HepG2 (cell line): ENCODE results near the gene EFEMP2. TPM values are rescaled to one million over a fixed set of nuclear protein-coding genes. Genes with fewer than 3 reads are reported as not detected.
A peak's percentile ranks its signal among the peaks of the same experiment; 100 is the strongest.

Experiments
- BORCS8-MEF2B ChIP-seq: sonication (generic); formaldehyde crosslinking; IDR thresholded peaks from 2 replicates; pipeline ENCODE4 v1.8.0; 2022; ENCODE audit warnings: mild to moderate bottlenecking, missing genetic modification reagents
- ETV6 ChIP-seq: sonication (generic); formaldehyde crosslinking; conservative IDR thresholded peaks from 2 replicates; pipeline ENCODE4 v1.4.0; 2020; ENCODE audit warnings: missing genetic modification reagents
- GATAD2A ChIP-seq: IDR thresholded peaks from 2 replicates; pipeline ENCODE4 v1.6.1; 2016
- HMG20A ChIP-seq: IDR thresholded peaks from 2 replicates; pipeline ENCODE4 v1.6.1; 2016; ENCODE audit warnings: borderline replicate concordance
- HOXA7 ChIP-seq: sonication (generic); formaldehyde crosslinking; IDR thresholded peaks from 2 replicates; pipeline ENCODE4 v1.8.1; 2022; ENCODE audit warnings: mild to moderate bottlenecking, missing genetic modification reagents, moderate library complexity
- MIER2 ChIP-seq: IDR thresholded peaks from 2 replicates; pipeline ENCODE4 v1.6.1; 2016; ENCODE audit warnings: missing biosample characterization, missing genetic modification reagents
- NR2C2 ChIP-seq: sonication (generic); formaldehyde crosslinking; IDR thresholded peaks from 2 replicates; pipeline ENCODE4 v1.4.0; 2020; ENCODE audit warnings: missing genetic modification reagents, mild to moderate bottlenecking, moderate library complexity, borderline replicate concordance
- RARA ChIP-seq: IDR thresholded peaks from 2 replicates; pipeline ENCODE4 v1.6.1; 2016; ENCODE audit warnings: missing genetic modification reagents, missing compliant biosample characterization
- SYNCRIP ChIP-seq: fragments of 200-400 bp; formaldehyde crosslinking; IDR thresholded peaks from 2 replicates; pipeline ENCODE4 v1.6.1; 2018; ENCODE audit warnings: mild to moderate bottlenecking, low read depth, low read length; ENCODE audit not compliant: insufficient read depth
- XBP1 ChIP-seq: sonication (generic); formaldehyde crosslinking; IDR thresholded peaks from 2 replicates; pipeline ENCODE4 v1.5.0; 2020; ENCODE audit warnings: missing genetic modification reagents
- ZFP1 ChIP-seq: IDR thresholded peaks from 2 replicates; pipeline ENCODE4 v1.6.1; 2016
- ZFY ChIP-seq: sonication (generic); formaldehyde crosslinking; IDR thresholded peaks from 2 replicates; pipeline ENCODE4 v1.4.0; 2020; ENCODE audit warnings: missing genetic modification reagents
- ZMYM3 ChIP-seq: sonication (generic); formaldehyde crosslinking; IDR thresholded peaks from 2 replicates; pipeline ENCODE4 v1.5.1; 2020; ENCODE audit warnings: mild to moderate bottlenecking, missing genetic modification reagents
- ZNF251 ChIP-seq: sonication (generic); formaldehyde crosslinking; IDR thresholded peaks from 2 replicates; pipeline ENCODE4 v1.9.0; 2021; ENCODE audit warnings: mild to moderate bottlenecking, missing genetic modification reagents
- ZNF33B ChIP-seq: sonication (generic); formaldehyde crosslinking; IDR thresholded peaks from 2 replicates; pipeline ENCODE4 v1.5.1; 2020; ENCODE audit warnings: mild to moderate bottlenecking, missing genetic modification reagents
- ZNF343 ChIP-seq: sonication (generic); formaldehyde crosslinking; IDR thresholded peaks from 2 replicates; pipeline ENCODE4 v1.4.0; 2020; ENCODE audit warnings: mild to moderate bottlenecking, missing genetic modification reagents
- ZNF563 ChIP-seq: sonication (generic); formaldehyde crosslinking; IDR thresholded peaks from 2 replicates; pipeline ENCODE4 v1.8.0; 2022; ENCODE audit warnings: mild to moderate bottlenecking, moderate library complexity, missing genetic modification reagents
- polyA plus RNA-seq, 8 experiments: library from polyadenylated mRNA; depleted of rRNA in 3 of 8; stranded (reverse) in 7 of 8; unstranded in 1 of 8; fragments of >200 nt; fragmentation: Illumina TruSeq in 4 of 8; extraction: Trizol in 4 of 8; gene quantifications; 2 replicates each; pipeline versions ENCODE4 v1.2.1 to v1.2.3, GENCODE V29; 2011 to 2016; ENCODE audit warnings: low read depth in 4 of 8, missing spikeins in 1 of 8, mixed read lengths in 1 of 8; ENCODE audit not compliant: insufficient read depth in 1 of 8
- total RNA-seq, 5 experiments: library from RNA; depleted of rRNA; stranded (reverse); fragments of >200 nt; fragmentation: Illumina TruSeq; extraction: Trizol; gene quantifications; 2 replicates each; pipeline ENCODE4 v1.2.3, GENCODE V29; 2016; ENCODE audit warnings: low read depth in 1 of 5
- TF ChIP-seq, protein P1 (sequence below): sonication (generic); formaldehyde crosslinking; conservative IDR thresholded peaks from 2 replicates; pipeline ENCODE4 v1.8.0; 2022; ENCODE audit warnings: missing genetic modification reagents
- TF ChIP-seq, protein P2 (sequence below): conservative IDR thresholded peaks from 2 replicates; pipeline ENCODE4 v1.6.1; 2018; ENCODE audit warnings: missing genetic modification reagents
- TF ChIP-seq, protein P3 (sequence below): sonication (generic); formaldehyde crosslinking; IDR thresholded peaks from 2 replicates; pipeline ENCODE4 v1.5.1; 2020; ENCODE audit warnings: missing genetic modification reagents, mild to moderate bottlenecking, borderline replicate concordance
- TF ChIP-seq, protein P4 (sequence below): sonication (generic); formaldehyde crosslinking; IDR thresholded peaks from 2 replicates; pipeline ENCODE4 v1.9.0; 2021; ENCODE audit warnings: missing genetic modification reagents, mild to moderate bottlenecking, borderline replicate concordance
- TF ChIP-seq, protein P5 (sequence below): sonication (generic); formaldehyde crosslinking; IDR thresholded peaks from 2 replicates; pipeline ENCODE4 v1.5.1; 2020; ENCODE audit warnings: missing genetic modification reagents, mild to moderate bottlenecking, borderline replicate concordance
- TF ChIP-seq, protein P6 (sequence below): sonication (generic); formaldehyde crosslinking; IDR thresholded peaks from 2 replicates; pipeline ENCODE4 v1.8.1; 2023; ENCODE audit warnings: missing genetic modification reagents, mild to moderate bottlenecking, borderline replicate concordance

The EFEMP2 gene
- total and polyA plus RNA-seq, 2 of the 13 experiments (the other 11 are each of a cell fraction or from before 2014, with no cell fraction given): 7.4 to 29.7 TPM

DNA sequence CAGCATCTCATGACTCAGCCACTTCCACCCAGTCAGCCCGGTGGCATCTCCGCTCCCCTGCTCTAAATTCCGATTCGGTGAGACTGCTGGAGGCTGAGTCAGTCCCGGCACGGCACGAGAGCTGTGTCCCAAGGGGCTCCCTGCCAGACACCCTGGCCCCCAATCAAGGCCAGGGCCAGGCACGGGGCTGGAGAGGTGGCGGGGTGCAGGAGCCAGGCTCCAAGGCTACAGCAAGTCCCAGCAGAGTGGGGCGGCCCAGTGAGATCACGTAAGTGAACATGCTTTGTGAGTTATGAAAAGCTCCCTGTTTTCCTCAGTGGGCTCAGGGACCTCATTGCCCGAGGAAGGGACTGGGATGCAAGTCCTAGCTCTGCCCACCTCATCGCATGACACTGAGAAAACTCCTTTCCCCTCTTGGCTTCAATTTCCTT lies 43.2 kb upstream of the EFEMP2 start (continued):
- TF ChIP-seq, protein P1, sequence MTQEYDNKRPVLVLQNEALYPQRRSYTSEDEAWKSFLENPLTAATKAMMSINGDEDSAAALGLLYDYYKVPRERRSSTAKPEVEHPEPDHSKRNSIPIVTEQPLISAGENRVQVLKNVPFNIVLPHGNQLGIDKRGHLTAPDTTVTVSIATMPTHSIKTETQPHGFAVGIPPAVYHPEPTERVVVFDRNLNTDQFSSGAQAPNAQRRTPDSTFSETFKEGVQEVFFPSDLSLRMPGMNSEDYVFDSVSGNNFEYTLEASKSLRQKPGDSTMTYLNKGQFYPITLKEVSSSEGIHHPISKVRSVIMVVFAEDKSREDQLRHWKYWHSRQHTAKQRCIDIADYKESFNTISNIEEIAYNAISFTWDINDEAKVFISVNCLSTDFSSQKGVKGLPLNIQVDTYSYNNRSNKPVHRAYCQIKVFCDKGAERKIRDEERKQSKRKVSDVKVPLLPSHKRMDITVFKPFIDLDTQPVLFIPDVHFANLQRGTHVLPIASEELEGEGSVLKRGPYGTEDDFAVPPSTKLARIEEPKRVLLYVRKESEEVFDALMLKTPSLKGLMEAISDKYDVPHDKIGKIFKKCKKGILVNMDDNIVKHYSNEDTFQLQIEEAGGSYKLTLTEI: no peak
- TF ChIP-seq SYNCRIP (no peak), ZNF563 (CRISPR knock-in tag) (no peak), ZFP1 (CRISPR knock-in tag) (no peak), GATAD2A (CRISPR knock-in tag) (0 out of 2 replicates have a peak, but pooled peaks have one; percentile 17), ZFY (peak; percentile 6; the same call in 1 of the 2 replicates), HOXA7 (CRISPR knock-in tag) (no peak), HMG20A (CRISPR knock-in tag) (peak; percentile 15; the same call in 1 of the 2 replicates), BORCS8-MEF2B (CRISPR knock-in tag) (no peak), NR2C2 (CRISPR knock-in tag) (no peak), RARA (CRISPR knock-in tag) (peak; percentile 59), ETV6 (CRISPR knock-in tag) (no peak), XBP1 (CRISPR knock-in tag) (no peak), ZMYM3 (CRISPR knock-in tag) (no peak), ZNF251 (CRISPR knock-in tag) (no peak), ZNF343 (no peak), MIER2 (CRISPR knock-in tag) (no peak), ZNF33B (CRISPR knock-in tag) (no peak)
- TF ChIP-seq, protein P2, sequence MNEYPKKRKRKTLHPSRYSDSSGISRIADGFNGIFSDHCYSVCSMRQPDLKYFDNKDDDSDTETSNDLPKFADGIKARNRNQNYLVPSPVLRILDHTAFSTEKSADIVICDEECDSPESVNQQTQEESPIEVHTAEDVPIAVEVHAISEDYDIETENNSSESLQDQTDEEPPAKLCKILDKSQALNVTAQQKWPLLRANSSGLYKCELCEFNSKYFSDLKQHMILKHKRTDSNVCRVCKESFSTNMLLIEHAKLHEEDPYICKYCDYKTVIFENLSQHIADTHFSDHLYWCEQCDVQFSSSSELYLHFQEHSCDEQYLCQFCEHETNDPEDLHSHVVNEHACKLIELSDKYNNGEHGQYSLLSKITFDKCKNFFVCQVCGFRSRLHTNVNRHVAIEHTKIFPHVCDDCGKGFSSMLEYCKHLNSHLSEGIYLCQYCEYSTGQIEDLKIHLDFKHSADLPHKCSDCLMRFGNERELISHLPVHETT (CRISPR knock-in tag): no peak
- TF ChIP-seq, protein P3, sequence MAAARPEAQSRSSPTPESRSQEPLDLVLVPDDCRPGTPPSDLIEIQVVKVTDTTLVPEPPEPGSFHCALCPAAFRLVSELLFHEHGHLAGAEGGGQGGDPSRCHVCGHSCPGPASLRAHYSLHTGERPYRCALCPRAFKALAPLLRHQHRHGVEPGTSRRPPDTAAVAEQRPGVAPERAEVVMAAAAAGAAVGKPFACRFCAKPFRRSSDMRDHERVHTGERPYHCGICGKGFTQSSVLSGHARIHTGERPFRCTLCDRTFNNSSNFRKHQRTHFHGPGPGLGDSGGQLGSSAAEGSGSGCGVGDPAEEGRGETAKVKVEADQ (CRISPR knock-in tag): no peak
- TF ChIP-seq, protein P4, sequence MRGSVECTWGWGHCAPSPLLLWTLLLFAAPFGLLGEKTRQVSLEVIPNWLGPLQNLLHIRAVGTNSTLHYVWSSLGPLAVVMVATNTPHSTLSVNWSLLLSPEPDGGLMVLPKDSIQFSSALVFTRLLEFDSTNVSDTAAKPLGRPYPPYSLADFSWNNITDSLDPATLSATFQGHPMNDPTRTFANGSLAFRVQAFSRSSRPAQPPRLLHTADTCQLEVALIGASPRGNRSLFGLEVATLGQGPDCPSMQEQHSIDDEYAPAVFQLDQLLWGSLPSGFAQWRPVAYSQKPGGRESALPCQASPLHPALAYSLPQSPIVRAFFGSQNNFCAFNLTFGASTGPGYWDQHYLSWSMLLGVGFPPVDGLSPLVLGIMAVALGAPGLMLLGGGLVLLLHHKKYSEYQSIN (CRISPR knock-in tag): no peak
- TF ChIP-seq, protein P5, sequence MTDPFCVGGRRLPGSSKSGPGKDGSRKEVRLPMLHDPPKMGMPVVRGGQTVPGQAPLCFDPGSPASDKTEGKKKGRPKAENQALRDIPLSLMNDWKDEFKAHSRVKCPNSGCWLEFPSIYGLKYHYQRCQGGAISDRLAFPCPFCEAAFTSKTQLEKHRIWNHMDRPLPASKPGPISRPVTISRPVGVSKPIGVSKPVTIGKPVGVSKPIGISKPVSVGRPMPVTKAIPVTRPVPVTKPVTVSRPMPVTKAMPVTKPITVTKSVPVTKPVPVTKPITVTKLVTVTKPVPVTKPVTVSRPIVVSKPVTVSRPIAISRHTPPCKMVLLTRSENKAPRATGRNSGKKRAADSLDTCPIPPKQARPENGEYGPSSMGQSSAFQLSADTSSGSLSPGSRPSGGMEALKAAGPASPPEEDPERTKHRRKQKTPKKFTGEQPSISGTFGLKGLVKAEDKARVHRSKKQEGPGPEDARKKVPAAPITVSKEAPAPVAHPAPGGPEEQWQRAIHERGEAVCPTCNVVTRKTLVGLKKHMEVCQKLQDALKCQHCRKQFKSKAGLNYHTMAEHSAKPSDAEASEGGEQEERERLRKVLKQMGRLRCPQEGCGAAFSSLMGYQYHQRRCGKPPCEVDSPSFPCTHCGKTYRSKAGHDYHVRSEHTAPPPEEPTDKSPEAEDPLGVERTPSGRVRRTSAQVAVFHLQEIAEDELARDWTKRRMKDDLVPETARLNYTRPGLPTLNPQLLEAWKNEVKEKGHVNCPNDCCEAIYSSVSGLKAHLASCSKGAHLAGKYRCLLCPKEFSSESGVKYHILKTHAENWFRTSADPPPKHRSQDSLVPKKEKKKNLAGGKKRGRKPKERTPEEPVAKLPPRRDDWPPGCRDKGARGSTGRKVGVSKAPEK (CRISPR knock-in tag): no peak
- TF ChIP-seq, protein P6, sequence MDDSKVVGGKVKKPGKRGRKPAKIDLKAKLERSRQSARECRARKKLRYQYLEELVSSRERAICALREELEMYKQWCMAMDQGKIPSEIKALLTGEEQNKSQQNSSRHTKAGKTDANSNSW (CRISPR knock-in tag): no peak
